GM12878 (cell line): ENCODE data around the gene SPIN1. TPM values are rescaled to one million over a fixed set of nuclear protein-coding genes. Genes with fewer than 3 reads are reported as not detected.

Source experiments
- ATAC-seq: fragments of 200-7000 bp; cut with Tn5 transposase; 3 replicates; pipeline ENCODE4 v1.9.1; 2020; ENCODE audit warnings: mild to moderate bottlenecking, moderate library complexity
- BruUV-seq: library from RNA; stranded (reverse); fragments of 400-500 nt; replicated peaks from 2 replicates; lab custom pipeline; 2021; lab: Mats Ljungman, UMichigan
- CTCF ChIA-PET: fragments of 300-600 bp; sonication (Branson Sonifier 250); formaldehyde crosslinking; extraction: SDS; loops from one replicate; lab custom pipeline; 2021; ENCODE audit warnings: inconsistent platforms; lab: Yijun Ruan, JAX
- POLR2A ChIA-PET: fragments of 350-600 bp; formaldehyde crosslinking; extraction: SDS; loops from one replicate; lab custom pipeline; 2021; ENCODE audit warnings: inconsistent platforms; lab: Charles Lee
- RAD21 ChIA-PET: fragments of 300-600 bp; sonication (Branson Sonifier 250); formaldehyde crosslinking; loops from one replicate; lab custom pipeline; 2023; ENCODE audit warnings: antibody characterized with exemption; ENCODE audit not compliant: unreplicated experiment; lab: Charles Lee
- SMC1A ChIA-PET: fragments of 300-600 bp; sonication (Branson Sonifier 250); formaldehyde crosslinking; loops from one replicate; lab custom pipeline; 2023; ENCODE audit not compliant: unreplicated experiment, uncharacterized antibody; lab: Charles Lee
- DNase-seq: peaks from one replicate; pipeline ENCODE4 v3.0.0-alpha.2; 2011; ENCODE audit warnings: low read depth, low spot score
- FAIRE-seq: peaks from 3 replicates; lab custom pipeline; 2011; peaks lifted over from hg19 to GRCh38; lab: Jason Lieb, UNC
- H2AFZ ChIP-seq: 2 replicates; pipeline ENCODE4 v1.6.0; 2011; ENCODE audit warnings: low read depth, low read length, control low read depth; ENCODE audit not compliant: control insufficient read depth
- H3K27ac ChIP-seq: 2 replicates; pipeline ENCODE4 v1.5.1; 2011; ENCODE audit warnings: control low read depth; ENCODE audit not compliant: control insufficient read depth, insufficient read depth
- H3K27me3 ChIP-seq, 2 experiments: replicated peaks in 1 of 2; 2 replicates each; pipeline versions ENCODE4 v1.6.0 to v1.6.1; 2011; ENCODE audit warnings: low read length in 1 of 2; ENCODE audit not compliant: control insufficient read depth in 2 of 2, insufficient read depth in 2 of 2
- H3K36me3 ChIP-seq, 2 experiments: 2 replicates each; pipeline ENCODE4 v1.5.1; 2011; ENCODE audit warnings: low read length in 1 of 2; ENCODE audit not compliant: control insufficient read depth in 2 of 2, insufficient read depth in 2 of 2
- H3K4me1 ChIP-seq: 2 replicates; pipeline ENCODE4 v1.6.1; 2011; ENCODE audit warnings: mild to moderate bottlenecking, low read length, moderate library complexity, mixed read lengths; ENCODE audit not compliant: control insufficient read depth, insufficient read depth
- H3K4me2 ChIP-seq: 2 replicates; pipeline ENCODE4 v1.6.0; 2011; ENCODE audit warnings: control low read depth; ENCODE audit not compliant: control insufficient read depth, insufficient read depth
- H3K4me3 ChIP-seq: fragments of 200-600 bp; sonication (generic); 2 replicates; pipeline ENCODE4 v1.5.1; 2016
- H3K79me2 ChIP-seq: 2 replicates; pipeline ENCODE4 v1.6.0; 2011; ENCODE audit warnings: low read length; ENCODE audit not compliant: control insufficient read depth, insufficient read depth
- H3K9ac ChIP-seq: 2 replicates; pipeline ENCODE4 v1.8.0; 2011; ENCODE audit warnings: low read length, control low read depth, mixed read lengths; ENCODE audit not compliant: control insufficient read depth, insufficient read depth
- H3K9me3 ChIP-seq: replicated peaks from 3 replicates; pipeline ENCODE4 v1.5.1; 2011; ENCODE audit warnings: mild to moderate bottlenecking, low read length; ENCODE audit not compliant: control insufficient read depth, insufficient read depth
- H4K20me1 ChIP-seq: 2 replicates; pipeline ENCODE4 v1.6.0; 2011; ENCODE audit not compliant: control insufficient read depth, insufficient read depth
- E2F8 ChIP-seq: fragments of 450-650 bp; IDR thresholded peaks from 2 replicates; pipeline ENCODE4 v1.6.1; 2018; ENCODE audit warnings: mild to moderate bottlenecking, low read depth, moderate library complexity; ENCODE audit not compliant: partially characterized antibody
- ETV6 ChIP-seq, 2 experiments: fragments of 450-650 bp in 1 of 2; IDR thresholded peaks in 1 of 2; conservative IDR thresholded peaks in 1 of 2; 2 replicates each; pipeline ENCODE4 v1.6.1; 2014; ENCODE audit warnings: antibody characterized with exemption in 1 of 2, borderline replicate concordance in 1 of 2, low read depth in 1 of 2, mild to moderate bottlenecking in 1 of 2, moderate library complexity in 1 of 2
- HCFC1 ChIP-seq: fragments of 150-350 bp; IDR thresholded peaks from 2 replicates; pipeline ENCODE4 v1.6.1; 2014; ENCODE audit warnings: low read length
- HDGF ChIP-seq: fragments of 450-650 bp; IDR thresholded peaks from 2 replicates; pipeline ENCODE4 v1.6.1; 2016; ENCODE audit warnings: antibody characterized with exemption
- IRF4 ChIP-seq: IDR thresholded peaks from 2 replicates; pipeline ENCODE4 v1.6.1; 2011; ENCODE audit warnings: low read depth, low read length
- JUNB ChIP-seq: IDR thresholded peaks from 2 replicates; pipeline ENCODE4 v1.6.1; 2016; ENCODE audit warnings: antibody characterized with exemption, mild to moderate bottlenecking
- MXI1 ChIP-seq: fragments of 150-350 bp; IDR thresholded peaks from 2 replicates; pipeline ENCODE4 v1.6.1; 2011; ENCODE audit warnings: low read depth, mild to moderate bottlenecking, inconsistent platforms, low read length, improper control_type of control experiment
- NR2C1 ChIP-seq: fragments of 450-650 bp; IDR thresholded peaks from 2 replicates; pipeline ENCODE4 v1.6.1; 2017; ENCODE audit warnings: antibody characterized with exemption, mild to moderate bottlenecking, moderate library complexity
- PKNOX1 ChIP-seq: fragments of 450-650 bp; IDR thresholded peaks from 2 replicates; pipeline ENCODE4 v1.6.1; 2016; ENCODE audit warnings: mild to moderate bottlenecking
- PRDM15 ChIP-seq: fragments of 450-650 bp; formaldehyde crosslinking; IDR thresholded peaks from 2 replicates; pipeline ENCODE4 v1.4.0; 2020; ENCODE audit warnings: mild to moderate bottlenecking, moderate library complexity
- RAD21 ChIP-seq: IDR thresholded peaks from 2 replicates; pipeline ENCODE4 v1.6.1; 2011; ENCODE audit warnings: mild to moderate bottlenecking, low read depth, low read length, moderate library complexity; ENCODE audit not compliant: insufficient read depth
- RB1 ChIP-seq: fragments of 450-650 bp; formaldehyde crosslinking; IDR thresholded peaks from 2 replicates; pipeline ENCODE4 v1.6.1; 2017; ENCODE audit warnings: mild to moderate bottlenecking, borderline replicate concordance
- SP1 ChIP-seq: IDR thresholded peaks from one replicate; pipeline ENCODE4 v1.6.1; 2011; ENCODE audit warnings: low read depth, low read length
- TAF1 ChIP-seq: IDR thresholded peaks from 2 replicates; pipeline ENCODE4 v1.6.1; 2011; ENCODE audit warnings: mild to moderate bottlenecking, low read depth, low read length, borderline replicate concordance
- WRNIP1 ChIP-seq: IDR thresholded peaks from 2 replicates; pipeline ENCODE4 v1.6.1; 2011; ENCODE audit warnings: low read depth, low read length, improper control_type of control experiment, borderline replicate concordance
- ZNF384 ChIP-seq: IDR thresholded peaks from 2 replicates; pipeline ENCODE4 v1.6.1; 2012; ENCODE audit warnings: low read depth, mild to moderate bottlenecking, low read length, improper control_type of control experiment, borderline replicate concordance
- ZNF622 ChIP-seq: fragments of 450-650 bp; IDR thresholded peaks from 2 replicates; pipeline ENCODE4 v1.6.1; 2017; ENCODE audit warnings: mild to moderate bottlenecking, inconsistent platforms
- ZZZ3 ChIP-seq: IDR thresholded peaks from 2 replicates; pipeline ENCODE4 v1.6.1; 2011; ENCODE audit warnings: low read depth; ENCODE audit not compliant: control insufficient read depth, insufficient read length
- WGBS: methylation state at CpG from one replicate; pipeline ENCODE4 v1.1.6; 2016; ENCODE audit warnings: low lambda C conversion rate; ENCODE audit not compliant: insufficient replicate concordance, insufficient coverage; ENCODE audit errors: missing lambda C conversion rate; 5-methylcytosine and 5-hydroxymethylcytosine counted together
- in situ Hi-C: fragments of 300-500 bp; cut with MboI; formaldehyde crosslinking; loops from 9 replicates; pipeline ENCODE4 v1.14.3; 2018; ENCODE audit warnings: mixed read lengths
- intact Hi-C: fragments of 100-400 bp; cut with micrococcal nuclease; formaldehyde crosslinking; loops from one replicate; pipeline ENCODE4 v1.14.2; 2022; ENCODE audit not compliant: unreplicated experiment
- polyA plus RNA-seq, 11 experiments: library from polyadenylated mRNA; depleted of rRNA in 4 of 11; unstranded in 6 of 11; stranded (reverse) in 5 of 11; fragments of >200 nt; fragmentation: Nextera tagmentation in 4 of 11; fragmentation: Illumina TruSeq in 1 of 11; extraction: Ambion mirVana in 4 of 11; extraction: Trizol in 1 of 11; gene quantifications; 1 replicate in 1 of 11; 2 replicates in 10 of 11; pipeline versions ENCODE4 v1.2.1 to v1.2.3, GENCODE V29; 2011 to 2016; ENCODE audit warnings: inconsistent platforms in 2 of 11, missing spikeins in 2 of 11, low read depth in 1 of 11
- total RNA-seq, 4 experiments: library from RNA; depleted of rRNA in 3 of 4; stranded (reverse); fragments of >200 nt in 3 of 4; fragmentation: Illumina TruSeq in 1 of 4; extraction: Trizol in 1 of 4; gene quantifications; 2 replicates each; pipeline versions ENCODE4 v1.2.1 to v1.2.3, GENCODE V29; 2013 to 2021

SPIN1 gene
- total and polyA plus RNA-seq, 10 of the 15 experiments (the other 5 are each of a cell fraction or from before 2014, with no cell fraction given) = 6.6 to 30.3 (median 17.1) TPM

GRCh38 chr9:88403340-88403739 is 15.1 kb downstream of the SPIN1 start (continued):
- TF ChIP-seq E2F8 (no peak), SP1 (no peak), RB1 (no peak)
- TF ChIP-seq, all 136 proteins: peak for 0

GRCh38 chr9:88406051-88406450 is 17.8 kb downstream of the SPIN1 start:
- no peak overlapping the region for H3K9ac ChIP-seq
- H3K27ac ChIP-seq = no peak overlapping the region
- ChIA-PET CTCF (no interaction called here), SMC1A (no interaction called here), POLR2A (no interaction called here), RAD21 (no interaction called here)
- H3K4me1 ChIP-seq = no peaks in the 10 kb centered on the region
- no peak overlapping the region for H2AFZ ChIP-seq
- in situ Hi-C loops (no loop called here), intact Hi-C loops (no loop called here)
- no peak for DNase-seq
- no peak for FAIRE-seq
- H3K4me3 ChIP-seq = no peak overlapping the region
- no peak for ATAC-seq
- WGBS = 94% methylated on average over 7 of the region's 7 CpGs
- no peaks in the 10 kb centered on the region for H3K9me3 ChIP-seq
- BruUV-seq = no TSS peak
- no peaks in the 10 kb centered on the region for H4K20me1 ChIP-seq
- H3K27me3 ChIP-seq = no peaks in the 10 kb centered on the region
- H3K4me2 ChIP-seq = no peak overlapping the region
- H3K36me3 ChIP-seq = no peaks in the 10 kb centered on the region
- H3K79me2 ChIP-seq = no peaks in the 10 kb centered on the region
- no peak for TF ChIP-seq MXI1
- no peak for TF ChIP-seq TAF1
- no peak for TF ChIP-seq JUNB
- TF ChIP-seq PKNOX1 = no peak
- TF ChIP-seq PRDM15 = no peak
- no peak for TF ChIP-seq ZNF622
- no peak for TF ChIP-seq NR2C1
- TF ChIP-seq ZZZ3 = no peak
- TF ChIP-seq HCFC1 = no peak
- no peak for TF ChIP-seq HDGF
- no peak for TF ChIP-seq RAD21
- TF ChIP-seq ZNF384 = no peak
- no peak for TF ChIP-seq WRNIP1
- TF ChIP-seq ETV6 (conservative IDR thresholded peaks at IDR 0.05 in 1 of 2, IDR thresholded peaks at IDR 0.05 in 1 of 2; ENCODE audit: borderline replicate concordance in 1 of 2, low read depth in 1 of 2) = no peak
- TF ChIP-seq IRF4 = no peak
